H9 (cell line): Measurements from ENCODE around the gene DBN1. TPM values are rescaled to one million over a fixed set of nuclear protein-coding genes. Genes with fewer than 3 reads are reported as not detected.

Experiments
- DNase-seq: peaks from one replicate; pipeline ENCODE4 v3.0.0-alpha.2; 2017
- H2AFZ ChIP-seq: one replicate; pipeline ENCODE4 v1.6.1; 2013; ENCODE audit warnings: mild to moderate bottlenecking, low read length, control low read depth, moderate library complexity
- H2AK5ac ChIP-seq: 2 replicates; pipeline ENCODE4 v1.6.1; 2013; ENCODE audit warnings: low read length, control low read depth, mixed read lengths; ENCODE audit not compliant: insufficient read length
- H2BK120ac ChIP-seq: one replicate; pipeline ENCODE4 v1.6.1; 2013; ENCODE audit warnings: low read depth, mild to moderate bottlenecking, low read length, control low read depth, inconsistent platforms; ENCODE audit not compliant: poor library complexity, severe bottlenecking
- H2BK12ac ChIP-seq: 2 replicates; pipeline ENCODE4 v1.6.1; 2013; ENCODE audit warnings: low read length, control low read depth, mixed read lengths, low read depth; ENCODE audit not compliant: insufficient read length
- H2BK15ac ChIP-seq: 2 replicates; pipeline ENCODE4 v1.6.1; 2013; ENCODE audit warnings: low read depth, low read length, control low read depth
- H2BK20ac ChIP-seq: one replicate; pipeline ENCODE4 v1.6.1; 2013; ENCODE audit warnings: low read depth, mild to moderate bottlenecking, low read length, control low read depth, inconsistent platforms; ENCODE audit not compliant: poor library complexity, severe bottlenecking
- H2BK5ac ChIP-seq: 2 replicates; pipeline ENCODE4 v1.6.1; 2013; ENCODE audit warnings: low read length, control low read depth, mixed read lengths; ENCODE audit not compliant: insufficient read length
- H3K14ac ChIP-seq: 2 replicates; pipeline ENCODE4 v1.6.1; 2013; ENCODE audit warnings: low read length, control low read depth; ENCODE audit not compliant: insufficient read depth
- H3K18ac ChIP-seq: 2 replicates; pipeline ENCODE4 v1.6.1; 2013; ENCODE audit warnings: low read depth, mild to moderate bottlenecking, mixed read lengths, low read length, control low read depth; ENCODE audit not compliant: insufficient read length
- H3K23ac ChIP-seq: 2 replicates; pipeline ENCODE4 v1.6.1; 2013; ENCODE audit warnings: low read length, control low read depth, mixed read lengths, low read depth; ENCODE audit not compliant: insufficient read length
- H3K23me2 ChIP-seq: 2 replicates; pipeline ENCODE4 v1.6.1; 2013; ENCODE audit warnings: low read depth, mild to moderate bottlenecking, mixed read lengths, low read length, control low read depth; ENCODE audit not compliant: insufficient read length, poor library complexity, severe bottlenecking
- H3K27ac ChIP-seq: 2 replicates; pipeline ENCODE4 v1.5.1; 2013; ENCODE audit warnings: low read length, control low read depth, mixed read lengths, low read depth; ENCODE audit not compliant: insufficient read length
- H3K27me3 ChIP-seq: 2 replicates; pipeline ENCODE4 v1.6.1; 2013; ENCODE audit warnings: low read length, control low read depth, inconsistent platforms; ENCODE audit not compliant: insufficient read depth
- H3K4ac ChIP-seq: 2 replicates; pipeline ENCODE4 v1.6.1; 2013; ENCODE audit warnings: low read depth, mild to moderate bottlenecking, control low read depth, inconsistent platforms, low read length, moderate library complexity
- H3K4me1 ChIP-seq: 2 replicates; pipeline ENCODE4 v1.6.1; 2013; ENCODE audit warnings: low read length, control low read depth, inconsistent platforms; ENCODE audit not compliant: insufficient read depth
- H3K4me2 ChIP-seq: 2 replicates; pipeline ENCODE4 v1.6.1; 2013; ENCODE audit warnings: low read length, control low read depth, mixed read lengths; ENCODE audit not compliant: insufficient read length, insufficient read depth
- H3K56ac ChIP-seq: 2 replicates; pipeline ENCODE4 v1.6.1; 2013; ENCODE audit warnings: low read depth, mild to moderate bottlenecking, mixed read lengths, low read length, control low read depth; ENCODE audit not compliant: insufficient read length
- H3K79me1 ChIP-seq: 2 replicates; pipeline ENCODE4 v1.6.1; 2013; ENCODE audit warnings: low read depth, mild to moderate bottlenecking, moderate library complexity, low read length, control low read depth, inconsistent platforms; ENCODE audit not compliant: insufficient read depth, poor library complexity, severe bottlenecking
- H3K79me2 ChIP-seq: 2 replicates; pipeline ENCODE4 v1.6.1; 2013; ENCODE audit warnings: low read length, control low read depth, inconsistent platforms; ENCODE audit not compliant: insufficient read depth
- H3K9ac ChIP-seq: 2 replicates; pipeline ENCODE4 v1.6.1; 2013; ENCODE audit warnings: low read length, control low read depth, mixed read lengths; ENCODE audit not compliant: insufficient read length; ENCODE audit errors: extremely low read depth
- H3K9me3 ChIP-seq: one replicate; pipeline ENCODE4 v1.6.1; 2013; ENCODE audit warnings: low read depth, low read length, inconsistent platforms; ENCODE audit not compliant: control insufficient read depth
- H3T11ph ChIP-seq: one replicate; pipeline ENCODE4 v1.6.1; 2013; ENCODE audit warnings: mild to moderate bottlenecking, low read length, control low read depth, inconsistent platforms
- H4K20me1 ChIP-seq: one replicate; pipeline ENCODE4 v1.6.1; 2013; ENCODE audit not compliant: control insufficient read depth, insufficient read length, insufficient read depth
- H4K5ac ChIP-seq: 2 replicates; pipeline ENCODE4 v1.6.1; 2013; ENCODE audit warnings: low read depth, mild to moderate bottlenecking, mixed read lengths, low read length, control low read depth; ENCODE audit not compliant: insufficient read length
- H4K8ac ChIP-seq: replicated peaks from 2 replicates; pipeline ENCODE4 v1.6.1; 2013; ENCODE audit warnings: low read length, control low read depth, mixed read lengths, low read depth; ENCODE audit not compliant: insufficient read length
- H4K91ac ChIP-seq: 2 replicates; pipeline ENCODE4 v1.6.1; 2013; ENCODE audit warnings: low read depth, mild to moderate bottlenecking, moderate library complexity, mixed read lengths, low read length, control low read depth; ENCODE audit not compliant: insufficient read length
- H3K27ac Mint-ChIP-seq, 3 experiments: 2 replicates in 2 of 3; 3 replicates in 1 of 3; pipeline ENCODE4 v1.8.0; 2020 to 2021; ENCODE audit warnings: mixed read lengths in 3 of 3, mild to moderate bottlenecking in 1 of 3, moderate library complexity in 1 of 3
- H3K27me3 Mint-ChIP-seq: 2 replicates; pipeline ENCODE4 v1.8.0; 2021; ENCODE audit warnings: low read depth, mild to moderate bottlenecking, moderate library complexity, mixed read lengths
- H3K36me3 Mint-ChIP-seq, 3 experiments: 2 replicates in 2 of 3; 3 replicates in 1 of 3; pipeline ENCODE4 v1.8.0; 2020 to 2021; ENCODE audit warnings: low read depth in 3 of 3, mixed read lengths in 3 of 3; ENCODE audit not compliant: insufficient read depth in 1 of 3
- H3K4me1 Mint-ChIP-seq, 2 experiments: 2 replicates each; pipeline ENCODE4 v1.8.0; 2020; ENCODE audit warnings: mixed read lengths in 2 of 2
- H3K4me3 Mint-ChIP-seq, 2 experiments: 2 replicates in 1 of 2; 3 replicates in 1 of 2; pipeline ENCODE4 v1.8.0; 2020 to 2021; ENCODE audit warnings: mild to moderate bottlenecking in 2 of 2, mixed read lengths in 2 of 2, moderate library complexity in 1 of 2
- H3K9me3 Mint-ChIP-seq, 2 experiments: 2 replicates in 1 of 2; 3 replicates in 1 of 2; pipeline ENCODE4 v1.8.0; 2020; ENCODE audit warnings: mild to moderate bottlenecking in 2 of 2, mixed read lengths in 2 of 2, moderate library complexity in 1 of 2
- CTCF ChIP-seq: fragments of 200-600 bp; sonication (generic); conservative IDR thresholded peaks from 3 replicates; pipeline ENCODE4 v1.8.0; 2021; ENCODE audit warnings: antibody characterized with exemption, mild to moderate bottlenecking
- WGBS: extraction: QIAGEN DNeasy Blood & Tissue Kit; methylation state at CpG from one replicate; pipeline ENCODE4 v1.1.7; 2013; ENCODE audit warnings: missing lambda C conversion rate, low lambda C conversion rate, mixed read lengths; ENCODE audit not compliant: insufficient read length; ENCODE audit errors: extremely low coverage; 5-methylcytosine and 5-hydroxymethylcytosine counted together
- total RNA-seq: library from RNA; stranded (reverse); gene quantifications from 2 replicates; pipeline ENCODE4 v1.2.1, GENCODE V29; 2021

Gene DBN1
- total RNA-seq, 1 experiment from 2014 or later: 340 TPM

DNA sequence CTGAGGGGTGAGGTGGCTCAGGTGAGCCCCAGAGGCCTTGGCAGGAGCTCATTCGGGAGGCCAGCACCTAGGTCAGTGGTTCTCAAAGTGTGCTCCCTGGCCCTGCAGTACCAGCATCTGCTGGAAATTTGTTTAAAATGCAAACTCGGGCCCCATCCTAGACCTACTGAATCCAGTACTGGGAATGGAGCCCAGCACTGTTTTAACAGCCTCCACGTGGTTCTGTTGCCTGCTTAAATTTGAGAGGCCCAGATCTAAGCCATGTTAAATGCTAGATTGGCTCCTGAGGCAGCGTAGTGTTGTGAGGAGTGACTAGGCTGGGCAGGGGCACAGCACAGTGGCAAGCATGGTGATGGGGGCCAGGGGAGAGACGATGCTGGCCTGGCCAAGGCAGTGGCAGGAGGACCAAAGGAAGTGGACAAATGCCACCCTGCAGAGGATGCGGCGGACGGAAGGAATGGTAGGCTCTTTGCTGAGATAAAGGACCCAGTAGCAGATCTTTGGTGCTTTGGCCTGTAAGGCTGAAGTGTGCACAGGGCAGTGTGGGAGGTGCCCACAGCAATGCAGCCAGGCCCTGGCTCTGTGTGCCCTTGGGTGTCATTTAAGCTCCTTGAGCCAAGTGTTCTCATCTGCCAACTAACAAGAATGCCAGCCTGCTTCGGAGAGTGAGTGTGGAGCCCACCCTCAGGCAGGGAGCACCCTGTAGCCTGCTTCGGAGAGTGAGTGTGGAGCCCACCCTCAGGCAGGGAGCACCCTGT is 22.6 kb downstream of the DBN1 start:
- Histone ChIP-seq H3K4me2 (no peak overlapping the region), H3K79me2 (no peaks in the 10 kb centered on the region), H2BK120ac (no peak overlapping the region), H2BK12ac (no peak overlapping the region), H2BK15ac (no peak overlapping the region), H4K8ac (no peak overlapping the region), H3T11ph (no peak overlapping the region), H4K5ac (no peak overlapping the region), H3K9me3 (no peaks in the 10 kb centered on the region), H2BK20ac (no peak overlapping the region), H3K27me3 (peaks cover 4% of the 10 kb centered on the region; the same call in 1 of the 2 replicates), H3K27ac (no peak overlapping the region), H4K91ac (no peak overlapping the region), H3K9ac (no peak overlapping the region), H2AK5ac (no peak overlapping the region), H4K20me1 (no peaks in the 10 kb centered on the region), H3K23me2 (peaks cover 20% of the 10 kb centered on the region), H3K23ac (no peak overlapping the region), H3K79me1 (no peaks in the 10 kb centered on the region), H3K56ac (no peak overlapping the region), H3K4me1 (no peaks in the 10 kb centered on the region), H2AFZ (no peak overlapping the region), H3K14ac (no peak overlapping the region), H3K18ac (no peak overlapping the region), H3K4ac (no peak overlapping the region), H2BK5ac (no peak overlapping the region)
- no peak for TF ChIP-seq CTCF
- Mint-ChIP-seq H3K4me3 (no peak overlapping the region; a peak in 1 of 5 replicates), H3K27ac (no peak overlapping the region; a peak in 1 of 7 replicates), H3K4me1 (peaks cover 40 to 41% of the 10 kb centered on the region in 2 experiments), H3K27me3 (peaks cover 37% of the 10 kb centered on the region), H3K36me3 (peaks cover 1 to 18% (median 6%) of the 10 kb centered on the region in 3 experiments; a peak in 5 of 7 replicates), H3K9me3 (no peaks in the 10 kb centered on the region)
- no CpG with 5 or more reads among the region's 10 CpGs for WGBS
- no peak for DNase-seq
